ENCODE data around the gene XYLT1. TPM values are rescaled to one million over a fixed set of nuclear protein-coding genes. Genes with fewer than 3 reads are reported as not detected.

The XYLT1 gene
- total and polyA plus RNA-seq, 2 of the 4 experiments (the other 2 are of a cell fraction) = 9.0 to 12.7 TPM

GRCh38 chr16:17454162-17454730 lies 16.5 kb downstream of the XYLT1 start:
- ChIA-PET POLR2A (ENCODE audit: unreplicated experiment) (no interaction called here), CTCF (no interaction called here)
- WGBS, 2 experiments (ENCODE audit: extremely low coverage in 2 of 2, insufficient read length in 1 of 2) = no CpG with 5 or more reads among the region's 4 CpGs
- no peak overlapping the region for H2BK20ac ChIP-seq (ENCODE audit: low read depth, low read length)
- dilution Hi-C loops (cut with HindIII; ENCODE audit: low sequenced_read_pairs, unreplicated experiment) = no loop called here
- no peak overlapping the region for H3K9ac ChIP-seq (ENCODE audit: low read depth, low read length)
- no peak overlapping the region for H4K91ac ChIP-seq (ENCODE audit: insufficient read depth, low read depth, low read length)
- H2BK5ac ChIP-seq (ENCODE audit: low read depth, low read length, poor library complexity, severe bottlenecking) = no peak overlapping the region
- no peak overlapping the region for H3K4me3 ChIP-seq (ENCODE audit: insufficient read depth, low read depth, low read length)
- no TSS peak for BruUV-seq (replicated peaks)
- H2AK5ac ChIP-seq (ENCODE audit: low read depth, low read length) = no peak overlapping the region
- H2BK120ac ChIP-seq (ENCODE audit: low read depth, low read length) = no peak overlapping the region
- no peak overlapping the region for H2AK9ac ChIP-seq (replicated peaks; ENCODE audit: low read depth, low read length, poor library complexity)
- no peak overlapping the region for H2AFZ ChIP-seq (replicated peaks; ENCODE audit: low read length, poor library complexity)
- DNase-seq (no peak), ATAC-seq (ENCODE audit: low read depth) (no peak)
- no peak overlapping the region for H3K4me2 ChIP-seq (ENCODE audit: low read depth, low read length)
- H3K4me1 ChIP-seq (ENCODE audit: control insufficient read depth, insufficient read depth, low read length) = no peaks in the 10 kb centered on the region; the same call in 1 of the 2 replicates
- H3K4ac ChIP-seq (ENCODE audit: low read depth, low read length) = no peak overlapping the region
- peaks cover 5% of the 10 kb centered on the region; the same call in 1 of the 2 replicates for H4K20me1 ChIP-seq (ENCODE audit: insufficient read depth, low read length)
- H2BK15ac ChIP-seq (ENCODE audit: low read depth, low read length) = no peak overlapping the region
- H3K27me3 ChIP-seq (ENCODE audit: control insufficient read depth, insufficient read depth, low read length) = no peaks in the 10 kb centered on the region
- H4K8ac ChIP-seq (ENCODE audit: low read depth in 2 of 2, low read length in 2 of 2) = no peak overlapping the region
- no peak overlapping the region for H3K27ac ChIP-seq (ENCODE audit: insufficient read depth, low read length)
- TF ChIP-seq POLR2A (IDR thresholded peaks at IDR 0.05; ENCODE audit: low read depth, low read length) (no peak), MXI1 (IDR thresholded peaks at IDR 0.05; ENCODE audit: borderline replicate concordance, low read depth, low read length) (no peak), USF2 (IDR thresholded peaks at IDR 0.05; ENCODE audit: low read depth, low read length) (no peak), CHD1 (IDR thresholded peaks at IDR 0.05; ENCODE audit: low read depth, low read length) (no peak), RFX5 (IDR thresholded peaks at IDR 0.05; ENCODE audit: low read depth, low read length) (no peak), MAFK (IDR thresholded peaks at IDR 0.05; ENCODE audit: low read depth, low read length) (no peak), BHLHE40 (IDR thresholded peaks at IDR 0.05; ENCODE audit: low read depth, low read length) (no peak), MAZ (IDR thresholded peaks at IDR 0.05; ENCODE audit: borderline replicate concordance, low read depth, low read length) (no peak), ELK1 (IDR thresholded peaks at IDR 0.05; ENCODE audit: borderline replicate concordance, low read depth, low read length) (no peak), CTCF (conservative IDR thresholded peaks at IDR 0.05; ENCODE audit: low read depth, low read length) (no peak)
- H3K9me1 ChIP-seq (ENCODE audit: insufficient read depth, low read length) = 0 out of 2 replicates have a peak, but pooled peaks cover 3% of the 10 kb centered on the region
- peaks cover 12 to 52% of the 10 kb centered on the region in 2 experiments; a peak in 3 of 4 replicates for H3K79me1 ChIP-seq (ENCODE audit: low read depth in 1 of 2, low read length in 2 of 2)
- H3K36me3 ChIP-seq (ENCODE audit: control insufficient read depth, insufficient read depth, low read length) = no peaks in the 10 kb centered on the region
- no peak overlapping the region for H3K23ac ChIP-seq (ENCODE audit: low read depth, low read length)
- H3K14ac ChIP-seq (replicated peaks; ENCODE audit: low read depth, low read length) = no peak overlapping the region
- H3K9me3 ChIP-seq (ENCODE audit: control insufficient read depth, insufficient read depth, low read length) = no peaks in the 10 kb centered on the region
- no peak overlapping the region for H3K56ac ChIP-seq (ENCODE audit: extremely low read depth, insufficient read depth, low read length)
- in situ Hi-C loops (cut with MboI; ENCODE audit: low sequenced_read_pairs) = loop anchor here (25.0 kb wide), 2 partner anchors 242 to 592 kb away; no protein-coding TSS in a partner anchor
- H4K5ac ChIP-seq (ENCODE audit: low read depth, low read length) = no peak overlapping the region
- intact Hi-C loops (cut with micrococcal nuclease) = no loop called here
- no peak overlapping the region for H3K18ac ChIP-seq (ENCODE audit: low read depth, low read length)
